Progenitor cell of endocrine pancreas (in vitro differentiated cells): Measurements from ENCODE around the gene TOMM6. TPM values are rescaled to one million over a fixed set of nuclear protein-coding genes. Genes with fewer than 3 reads are reported as not detected.

Experiments used
- DNase-seq: peaks from one replicate; pipeline ENCODE4 v3.0.0; 2021; ENCODE audit warnings: low spot score; ENCODE audit not compliant: unreplicated experiment
- H3K27ac Mint-ChIP-seq: 2 replicates; pipeline ENCODE4 v1.8.0; 2021; ENCODE audit warnings: mild to moderate bottlenecking, moderate library complexity, mixed read lengths
- H3K27me3 Mint-ChIP-seq: 2 replicates; pipeline ENCODE4 v1.8.0; 2021; ENCODE audit warnings: mixed read lengths
- H3K36me3 Mint-ChIP-seq: 2 replicates; pipeline ENCODE4 v1.8.0; 2022; ENCODE audit warnings: mixed read lengths; ENCODE audit not compliant: insufficient read depth
- H3K4me1 Mint-ChIP-seq: 2 replicates; pipeline ENCODE4 v1.8.0; 2021; ENCODE audit warnings: low read depth, mixed read lengths
- H3K4me3 Mint-ChIP-seq: 2 replicates; pipeline ENCODE4 v1.8.0; 2021; ENCODE audit warnings: low read depth, mild to moderate bottlenecking, moderate library complexity, mixed read lengths
- H3K9me3 Mint-ChIP-seq: 2 replicates; pipeline ENCODE4 v1.8.0; 2021; ENCODE audit warnings: low read depth, mixed read lengths
- total RNA-seq: library from RNA; stranded (reverse); gene quantifications from 2 replicates; pipeline ENCODE4 v1.2.1, GENCODE V29; 2021
- TF ChIP-seq, protein P1 (sequence below): fragments of 200-600 bp; sonication (generic); IDR thresholded peaks from one replicate; pipeline ENCODE4 v1.5.0; 2021; ENCODE audit warnings: antibody characterized with exemption, mild to moderate bottlenecking; ENCODE audit not compliant: unreplicated experiment

TOMM6 gene
- total RNA-seq, 1 donor from 2014 or later: 172 TPM

DNA sequence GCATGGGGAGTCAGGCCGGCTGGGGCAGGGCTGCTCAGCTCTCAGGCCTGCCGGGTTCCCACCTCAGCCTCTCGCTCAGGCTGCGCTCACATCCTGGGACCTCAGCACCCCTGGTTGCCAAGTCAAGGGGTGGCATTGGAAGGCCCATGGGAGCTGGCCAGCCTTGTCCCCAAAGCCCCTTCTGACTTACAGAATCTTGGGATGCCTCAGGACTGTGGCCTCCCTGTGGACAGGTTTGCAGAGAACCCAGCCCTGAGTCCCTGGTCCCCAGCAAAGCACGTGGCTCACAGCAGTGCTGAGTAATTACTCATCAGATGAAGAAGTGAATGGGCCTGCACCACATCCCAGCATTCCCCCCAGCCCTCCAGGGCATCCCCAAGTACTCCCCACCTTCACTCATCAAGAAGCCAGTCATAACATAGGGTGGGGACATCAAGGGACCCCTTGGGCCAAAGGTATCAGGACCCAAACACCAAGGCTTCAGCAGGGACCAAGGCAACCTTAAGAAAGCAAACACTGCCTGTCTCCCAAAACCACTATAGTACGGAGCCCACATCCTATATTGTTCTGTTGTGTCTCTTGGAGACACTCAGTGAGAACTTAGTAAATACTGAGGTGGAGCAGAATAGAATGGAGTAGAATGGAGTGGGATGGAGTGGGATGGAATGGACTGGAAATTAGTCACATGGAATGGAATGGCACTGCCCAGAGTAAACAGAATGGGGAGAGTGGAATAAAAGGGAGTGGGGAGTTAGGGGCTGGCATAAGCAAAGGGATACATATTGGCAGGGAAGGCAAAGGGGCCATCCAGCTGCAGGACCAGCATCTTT is 43.9 kb upstream of the TOMM6 start:
- TF ChIP-seq, protein P1, sequence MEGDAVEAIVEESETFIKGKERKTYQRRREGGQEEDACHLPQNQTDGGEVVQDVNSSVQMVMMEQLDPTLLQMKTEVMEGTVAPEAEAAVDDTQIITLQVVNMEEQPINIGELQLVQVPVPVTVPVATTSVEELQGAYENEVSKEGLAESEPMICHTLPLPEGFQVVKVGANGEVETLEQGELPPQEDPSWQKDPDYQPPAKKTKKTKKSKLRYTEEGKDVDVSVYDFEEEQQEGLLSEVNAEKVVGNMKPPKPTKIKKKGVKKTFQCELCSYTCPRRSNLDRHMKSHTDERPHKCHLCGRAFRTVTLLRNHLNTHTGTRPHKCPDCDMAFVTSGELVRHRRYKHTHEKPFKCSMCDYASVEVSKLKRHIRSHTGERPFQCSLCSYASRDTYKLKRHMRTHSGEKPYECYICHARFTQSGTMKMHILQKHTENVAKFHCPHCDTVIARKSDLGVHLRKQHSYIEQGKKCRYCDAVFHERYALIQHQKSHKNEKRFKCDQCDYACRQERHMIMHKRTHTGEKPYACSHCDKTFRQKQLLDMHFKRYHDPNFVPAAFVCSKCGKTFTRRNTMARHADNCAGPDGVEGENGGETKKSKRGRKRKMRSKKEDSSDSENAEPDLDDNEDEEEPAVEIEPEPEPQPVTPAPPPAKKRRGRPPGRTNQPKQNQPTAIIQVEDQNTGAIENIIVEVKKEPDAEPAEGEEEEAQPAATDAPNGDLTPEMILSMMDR: no peak
- H3K4me1 Mint-ChIP-seq: peaks cover 12% of the 10 kb centered on the region
- peaks cover 12% of the 10 kb centered on the region for H3K27me3 Mint-ChIP-seq
- no peaks in the 10 kb centered on the region for H3K36me3 Mint-ChIP-seq
- no peak overlapping the region for H3K4me3 Mint-ChIP-seq
- no peak overlapping the region for H3K27ac Mint-ChIP-seq
- no peaks in the 10 kb centered on the region for H3K9me3 Mint-ChIP-seq
- DNase-seq: no peak

DNA sequence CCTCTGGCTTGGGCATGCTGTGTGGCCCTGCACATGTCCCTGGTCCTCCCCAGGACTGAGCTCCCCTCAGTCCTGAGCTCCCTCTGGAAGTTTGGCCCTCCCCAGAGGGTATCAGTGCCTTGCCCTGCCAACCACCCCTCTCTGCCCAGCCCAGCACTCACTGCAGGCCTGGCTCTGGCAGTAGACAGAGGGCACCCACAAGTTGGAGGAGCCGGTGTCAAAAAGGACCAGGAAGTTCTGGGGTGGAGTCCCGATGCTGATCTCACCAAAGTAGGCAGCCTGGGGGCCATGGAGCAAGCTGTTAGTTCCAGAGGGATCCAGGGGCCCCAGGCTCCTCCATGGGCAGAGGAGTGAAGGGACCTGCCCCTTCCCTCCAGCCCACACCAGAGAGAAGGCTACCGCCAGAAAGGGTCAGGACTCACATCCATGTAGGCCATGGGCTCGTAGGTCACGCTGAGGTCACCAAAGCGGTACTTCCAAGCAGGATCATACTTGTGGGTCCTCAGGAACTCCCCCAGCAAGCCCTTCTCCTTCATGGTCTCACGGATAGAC is 43.2 kb upstream of the TOMM6 start:
- H3K4me3 Mint-ChIP-seq: no peak overlapping the region
- H3K27me3 Mint-ChIP-seq: peaks cover 12% of the 10 kb centered on the region
- TF ChIP-seq, protein P1: no peak
- no peaks in the 10 kb centered on the region for H3K36me3 Mint-ChIP-seq
- H3K27ac Mint-ChIP-seq: no peak overlapping the region
- H3K4me1 Mint-ChIP-seq: peaks cover 10% of the 10 kb centered on the region
- DNase-seq: no peak
- no peaks in the 10 kb centered on the region for H3K9me3 Mint-ChIP-seq

DNA sequence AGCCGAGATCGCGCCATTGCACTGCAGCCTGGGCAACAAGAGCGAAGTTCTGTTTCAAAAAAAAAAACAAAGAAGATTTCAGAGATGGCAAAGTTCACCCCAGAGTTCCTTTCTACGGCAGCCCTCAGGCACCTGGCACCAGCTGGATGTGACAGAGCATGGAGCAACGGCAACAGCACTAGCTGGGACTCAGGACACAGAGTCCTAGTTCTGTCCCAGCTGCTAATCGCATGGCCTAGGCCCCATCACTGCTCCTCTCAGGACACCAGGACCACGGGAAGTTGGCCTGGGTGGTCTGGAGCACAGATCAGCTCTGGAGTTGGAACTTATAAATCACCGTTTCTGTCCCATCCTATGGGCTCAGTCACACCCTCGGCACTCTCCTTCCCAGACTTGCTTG is 41.4 kb upstream of the TOMM6 start:
- Mint-ChIP-seq H3K27me3 (peaks cover 18% of the 10 kb centered on the region), H3K4me3 (no peak overlapping the region), H3K4me1 (peaks cover 10% of the 10 kb centered on the region), H3K9me3 (no peaks in the 10 kb centered on the region), H3K36me3 (no peaks in the 10 kb centered on the region), H3K27ac (no peak overlapping the region)
- DNase-seq: no peak
- TF ChIP-seq, protein P1: no peak

DNA sequence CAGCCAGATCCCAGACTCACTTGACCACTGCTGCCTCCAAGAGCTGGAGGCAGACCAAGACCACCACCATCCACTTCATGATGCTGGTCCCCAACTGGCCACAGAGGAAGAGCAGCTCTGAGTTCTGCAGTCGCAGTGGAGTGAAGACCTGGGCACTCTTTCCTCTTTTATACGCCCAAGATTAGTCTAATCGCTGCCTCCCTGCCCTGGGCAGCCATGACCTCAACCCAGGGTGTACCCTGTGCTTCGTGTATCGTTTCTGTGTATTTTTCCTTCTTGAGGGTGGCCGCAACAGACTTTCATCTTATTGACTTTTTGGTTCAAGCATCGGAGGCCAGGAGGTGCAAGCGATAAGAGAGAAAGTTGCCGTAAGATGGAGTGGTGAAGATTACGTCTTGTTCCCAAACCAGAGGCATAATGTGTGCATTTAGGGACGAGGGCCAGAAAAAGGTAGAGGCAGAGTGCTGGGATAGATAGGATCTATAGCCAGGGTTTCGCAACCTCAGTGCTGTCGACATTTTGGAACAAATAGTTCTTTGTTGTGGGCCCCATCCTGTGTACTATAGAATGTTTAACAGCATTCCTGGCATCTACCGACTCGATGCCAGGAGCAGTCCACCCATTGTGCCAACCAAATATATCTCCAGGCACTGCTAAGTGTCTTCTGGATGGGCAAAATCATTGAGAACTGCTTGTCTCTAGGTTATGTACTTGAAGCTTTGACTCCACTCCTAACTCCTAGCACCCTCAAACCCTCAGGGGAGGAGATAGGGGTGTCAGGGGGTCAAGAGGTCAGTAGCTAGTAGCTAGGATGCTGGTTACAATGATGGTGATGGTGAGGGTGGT is 40.0 kb upstream of the TOMM6 start, which contains the start of gene PGC:
Gene PGC, minus strand, starts transcription at position 142 of the 846 bp plus-strand sequence. Its CDS starts 63 bp downstream, at position 79.
- TF ChIP-seq, protein P1: no peak
- Mint-ChIP-seq H3K36me3 (no peaks in the 10 kb centered on the region), H3K27ac (no peak within 1 kb of the TSS), H3K4me1 (peaks cover 5% of the 10 kb centered on the region), H3K27me3 (peaks cover 15% of the 10 kb centered on the region), H3K9me3 (no peaks in the 10 kb centered on the region), H3K4me3 (no peak within 1 kb of the TSS)
- no peak for DNase-seq

DNA sequence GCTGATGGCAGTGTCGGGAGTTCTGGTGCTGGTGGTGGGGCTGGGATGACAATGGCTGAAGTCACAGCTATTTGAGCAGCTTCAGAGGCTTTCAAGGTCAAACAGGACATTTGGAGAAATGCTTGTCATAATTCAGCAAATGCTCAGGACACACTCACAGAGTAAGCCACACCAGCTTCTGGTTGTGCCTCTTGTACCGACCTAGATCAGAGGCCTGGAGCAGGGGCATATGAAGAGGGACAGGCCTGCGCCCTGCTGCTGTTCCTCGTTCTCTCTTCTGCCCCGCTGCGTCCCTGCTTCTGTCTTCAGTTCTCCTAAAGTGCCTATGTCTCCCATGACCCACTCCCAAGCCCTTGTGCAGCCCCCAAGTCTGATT is 39.4 kb upstream of the TOMM6 start:
- Mint-ChIP-seq H3K27ac (no peak overlapping the region), H3K4me1 (peaks cover 5% of the 10 kb centered on the region), H3K4me3 (no peak overlapping the region), H3K9me3 (no peaks in the 10 kb centered on the region), H3K27me3 (peaks cover 13% of the 10 kb centered on the region), H3K36me3 (no peaks in the 10 kb centered on the region)
- no peak for DNase-seq
- TF ChIP-seq, protein P1: no peak
